Stomach (tissue), 9 donors: ENCODE results near the gene MAFB. TPM values are rescaled to one million over a fixed set of nuclear protein-coding genes. Genes with fewer than 3 reads are reported as not detected.

ENCODE experiments used
- DNase-seq, 2 donors: peaks; one replicate each; pipeline versions ENCODE4 v3.0.0 to v3.0.0-alpha.2; 2013 to 2019
- H3K27ac ChIP-seq, 5 donors: fragments of 200-600 bp in 4 of 5; sonication (generic) in 4 of 5; one replicate each; pipeline ENCODE4 v1.5.1; 2013 to 2019; ENCODE audit warnings: mild to moderate bottlenecking in 1 of 5, moderate library complexity in 1 of 5
- H3K27me3 ChIP-seq, 3 donors: fragments of 200-600 bp; sonication (generic); one replicate each; pipeline ENCODE4 v1.5.1; 2017 to 2019; ENCODE audit warnings: mixed run types in 1 of 3
- H3K36me3 ChIP-seq, 4 donors: fragments of 200-600 bp; sonication (generic); 1 replicate in 3 of 4; 2 replicates in 1 of 4; pipeline ENCODE4 v1.5.1; 2016 to 2019
- H3K4me1 ChIP-seq, 4 donors: fragments of 200-600 bp; sonication (generic); one replicate each; pipeline ENCODE4 v1.5.1; 2016 to 2019
- H3K4me3 ChIP-seq, 4 donors: fragments of 200-600 bp; sonication (generic) in 3 of 4; one replicate each; pipeline ENCODE4 v1.5.1; 2016 to 2019; ENCODE audit warnings: mild to moderate bottlenecking in 1 of 4
- H3K9me3 ChIP-seq, 4 donors: fragments of 200-600 bp; sonication (generic); one replicate each; pipeline ENCODE4 v1.5.1; 2016 to 2019
- CTCF ChIP-seq, 7 experiments: fragments of 450-650 bp in 4 of 7; fragments of 200-600 bp in 3 of 7; sonication (generic) in 3 of 7; IDR thresholded peaks; one replicate each; pipeline ENCODE4 v1.5.1; 2016 to 2019; ENCODE audit warnings: antibody characterized with exemption in 7 of 7, control low read depth in 2 of 7, mild to moderate bottlenecking in 1 of 7
- EP300 ChIP-seq: sonication (generic); formaldehyde crosslinking; IDR thresholded peaks from one replicate; pipeline ENCODE4 v1.6.1; 2017; ENCODE audit warnings: antibody characterized with exemption
- POLR2A ChIP-seq, 4 donors: fragments of 450-650 bp; IDR thresholded peaks; one replicate each; pipeline ENCODE4 v1.6.1; 2016; ENCODE audit warnings: antibody characterized with exemption in 4 of 4, control low read depth in 2 of 4, mild to moderate bottlenecking in 1 of 4, moderate library complexity in 1 of 4
- POLR2AphosphoS5 ChIP-seq, 3 donors: sonication (generic); formaldehyde crosslinking; IDR thresholded peaks; one replicate each; pipeline ENCODE4 v1.6.1; 2016; ENCODE audit warnings: antibody characterized with exemption in 3 of 3
- WGBS, 5 donors: extraction: QIAGEN DNeasy Blood & Tissue Kit in 3 of 5; methylation state at CpG; one replicate each; pipeline versions ENCODE4 v1.1.5 to v1.1.7; 2013 to 2018; 5-methylcytosine and 5-hydroxymethylcytosine counted together
- intact Hi-C: fragments of 100-400 bp; cut with DNase I; formaldehyde crosslinking; loops from one replicate; pipeline ENCODE4 v1.15.1; 2023; ENCODE audit warnings: low total_unique reads
- polyA plus RNA-seq, 3 donors: library from polyadenylated mRNA; stranded (reverse); fragments of 200-250 nt; gene quantifications; one replicate each; pipeline ENCODE4 v1.2.3, GENCODE V29; 2013
- total RNA-seq, 5 donors: library from RNA; depleted of rRNA; stranded (reverse); fragments of >200 nt; gene quantifications; one replicate each; pipeline versions ENCODE4 v1.1.0 to v1.2.3, GENCODE V29; 2014 to 2016
- donor health status: healthy with polysubstance abuse.
- donor health status: Bipolar disorder and iron deficiency.
- donor health status: healthy.

MAFB gene
- total and polyA plus RNA-seq, 8 donors = 4.5 to 34.4 (median 8.5) TPM

- intact Hi-C loops = no loop called here
- Histone ChIP-seq H3K36me3 (no peaks in the 10 kb centered on the region), H3K4me1 (peaks cover 0 to 8% (median 2%) of the 10 kb centered on the region in 4 donors), H3K4me3 (no peak overlapping the region), H3K27me3 (peaks cover 0 to 9% (median 0%) of the 10 kb centered on the region in 3 donors), H3K27ac (no peak overlapping the region), H3K9me3 (no peaks in the 10 kb centered on the region)
- 10 to 27% (median 21%) methylated on average over 6 to 8 of the region's 8 CpGs for WGBS, 5 donors
- TF ChIP-seq CTCF (IDR thresholded peaks at IDR 0.05) = no peak
- TF ChIP-seq POLR2A (IDR thresholded peaks at IDR 0.05) = no peak
- TF ChIP-seq POLR2AphosphoS5 (IDR thresholded peaks at IDR 0.05) = no peak
- no peak for TF ChIP-seq EP300
- peak in 1 of 2 donors; percentile 39 for DNase-seq
These were observed 42.7 kb downstream of the MAFB start for GRCh38 chr20:40646361-40646760.

- Histone ChIP-seq H3K27ac (no peak overlapping the region), H3K36me3 (no peaks in the 10 kb centered on the region), H3K4me1 (peaks cover 0 to 8% (median 2%) of the 10 kb centered on the region in 4 donors), H3K9me3 (no peaks in the 10 kb centered on the region), H3K4me3 (no peak overlapping the region), H3K27me3 (peaks cover 0 to 9% (median 0%) of the 10 kb centered on the region in 3 donors)
- intact Hi-C loops = no loop called here
- 58 to 75% (median 71%) methylated on average over 2 of the region's 2 CpGs for WGBS, 5 donors
- TF ChIP-seq POLR2AphosphoS5 (IDR thresholded peaks at IDR 0.05) = no peak
- no peak for TF ChIP-seq POLR2A (IDR thresholded peaks at IDR 0.05)
- no peak for TF ChIP-seq EP300
- no peak for TF ChIP-seq CTCF (IDR thresholded peaks at IDR 0.05)
- DNase-seq = no peak
These were observed 44.2 kb downstream of the MAFB start for GRCh38 chr20:40644863-40645262.

DNA sequence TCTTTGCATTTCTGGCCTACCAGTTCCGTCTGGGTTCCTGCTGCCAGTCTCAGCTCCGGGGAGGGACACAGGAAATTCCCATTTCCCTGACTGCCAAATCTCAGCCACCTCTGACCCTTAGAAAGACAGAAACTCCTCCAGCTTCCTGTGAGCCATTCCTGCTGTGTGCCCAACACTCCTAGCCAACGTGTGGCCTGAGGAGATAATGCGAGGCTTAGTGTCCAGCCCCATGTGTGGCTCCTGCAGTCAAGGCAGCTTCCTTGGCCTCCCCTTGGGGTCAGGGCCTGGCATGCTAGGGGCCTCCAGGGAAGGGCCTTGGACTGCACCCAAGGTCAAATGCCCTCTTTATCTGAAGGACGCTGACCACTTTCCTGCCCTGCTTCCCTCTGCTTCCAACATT lies 45.1 kb downstream of the MAFB start:
- DNase-seq = peak in 1 of 2 donors; percentile 19
- no peak for TF ChIP-seq POLR2A (IDR thresholded peaks at IDR 0.05)
- no peak for TF ChIP-seq EP300
- no peak for TF ChIP-seq CTCF (IDR thresholded peaks at IDR 0.05)
- TF ChIP-seq POLR2AphosphoS5 (IDR thresholded peaks at IDR 0.05) = no peak
- Histone ChIP-seq H3K27ac (no peak overlapping the region), H3K4me1 (peaks cover 0 to 8% (median 2%) of the 10 kb centered on the region in 4 donors), H3K27me3 (peaks cover 0 to 9% (median 0%) of the 10 kb centered on the region in 3 donors), H3K36me3 (no peaks in the 10 kb centered on the region), H3K4me3 (no peak overlapping the region), H3K9me3 (no peaks in the 10 kb centered on the region)
- WGBS, 5 donors = 36 to 49% (median 42%) methylated on average over 4 to 5 of the region's 5 CpGs
- intact Hi-C loops = no loop called here

DNA sequence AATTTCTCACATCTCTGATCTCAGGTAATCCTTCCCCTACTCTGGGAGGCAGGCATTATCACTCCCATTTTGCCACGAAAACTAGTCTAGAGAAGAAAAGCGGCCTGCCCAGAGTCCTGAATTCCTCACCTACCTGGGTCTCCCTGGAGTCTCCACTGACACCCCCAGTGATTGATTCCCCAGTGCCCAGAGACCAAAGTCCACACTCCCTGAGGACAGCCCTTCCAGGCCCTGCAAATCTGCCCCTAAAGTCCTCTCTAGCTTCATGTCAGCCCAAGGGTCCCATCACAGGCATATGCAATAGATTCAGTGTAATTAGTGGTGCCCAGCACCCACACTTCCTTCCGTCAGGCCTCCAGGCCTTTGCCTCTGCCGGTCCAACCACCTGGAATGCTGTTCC lies 47.2 kb downstream of the MAFB start:
- 60 to 72% (median 65%) methylated on average over 4 of the region's 4 CpGs for WGBS, 5 donors
- Histone ChIP-seq H3K36me3 (no peaks in the 10 kb centered on the region), H3K4me3 (no peak overlapping the region), H3K27ac (no peak overlapping the region), H3K27me3 (peaks cover 0 to 3% (median 0%) of the 10 kb centered on the region in 3 donors), H3K9me3 (no peaks in the 10 kb centered on the region), H3K4me1 (peaks cover 0 to 7% (median 2%) of the 10 kb centered on the region in 4 donors)
- intact Hi-C loops = no loop called here
- no peak for DNase-seq
- TF ChIP-seq POLR2AphosphoS5 (IDR thresholded peaks at IDR 0.05) = no peak
- TF ChIP-seq EP300 = no peak
- TF ChIP-seq POLR2A (IDR thresholded peaks at IDR 0.05) = no peak

GRCh38 chr20:40641202-40641601 lies 47.8 kb downstream of the MAFB start:
- Histone ChIP-seq H3K36me3 (no peaks in the 10 kb centered on the region), H3K4me1 (peaks cover 0 to 1% (median under 1%) of the 10 kb centered on the region in 4 donors), H3K9me3 (no peaks in the 10 kb centered on the region), H3K27me3 (no peaks in the 10 kb centered on the region), H3K27ac (no peak overlapping the region), H3K4me3 (no peak overlapping the region)
- no peak for DNase-seq
- intact Hi-C loops = no loop called here
- WGBS, 5 donors = 63 to 86% (median 77%) methylated on average over 2 of the region's 2 CpGs
- TF ChIP-seq POLR2AphosphoS5 (IDR thresholded peaks at IDR 0.05) (no peak), CTCF (IDR thresholded peaks at IDR 0.05) (no peak), POLR2A (IDR thresholded peaks at IDR 0.05) (no peak), EP300 (no peak)
